ENCODE results near the gene SRPK3. TPM values are rescaled to one million over a fixed set of nuclear protein-coding genes. Genes with fewer than 3 reads are reported as not detected.

The SRPK3 gene
- total RNA-seq, 1 donor = 0.36 TPM

DNA sequence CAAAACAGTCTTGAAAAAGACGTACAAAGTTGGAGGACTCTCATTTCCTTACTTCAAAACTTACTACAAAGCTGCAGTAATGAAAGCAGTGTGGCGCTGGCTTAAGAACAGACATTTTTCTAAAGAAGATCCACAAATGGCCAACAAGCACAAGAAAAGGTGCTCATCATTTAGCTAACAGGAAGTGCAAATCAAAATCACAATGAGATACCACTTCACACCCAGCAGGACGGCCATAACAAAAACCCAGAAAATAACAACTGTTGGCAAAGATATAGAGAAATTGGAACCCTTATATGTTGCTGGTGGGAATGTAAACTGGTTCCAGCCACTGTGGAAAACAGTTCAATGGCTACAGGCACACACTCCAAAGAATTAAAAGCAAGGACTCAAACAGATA, 46.2 kb downstream of the SRPK3 start:
- DNase-seq (ENCODE audit: insufficient read length, low spot score, missing footprints) = no peak
- no peak overlapping the region for H3K4me3 ChIP-seq (ENCODE audit: insufficient read depth, low read length)
- no peak overlapping the region for H3K27ac ChIP-seq (ENCODE audit: low read depth, low read length)
- H3K79me2 ChIP-seq (ENCODE audit: insufficient read depth, low read length) = no peaks in the 10 kb centered on the region
- H3K36me3 ChIP-seq (ENCODE audit: insufficient read depth, low read length) = no peaks in the 10 kb centered on the region
- TF ChIP-seq, protein P1, sequence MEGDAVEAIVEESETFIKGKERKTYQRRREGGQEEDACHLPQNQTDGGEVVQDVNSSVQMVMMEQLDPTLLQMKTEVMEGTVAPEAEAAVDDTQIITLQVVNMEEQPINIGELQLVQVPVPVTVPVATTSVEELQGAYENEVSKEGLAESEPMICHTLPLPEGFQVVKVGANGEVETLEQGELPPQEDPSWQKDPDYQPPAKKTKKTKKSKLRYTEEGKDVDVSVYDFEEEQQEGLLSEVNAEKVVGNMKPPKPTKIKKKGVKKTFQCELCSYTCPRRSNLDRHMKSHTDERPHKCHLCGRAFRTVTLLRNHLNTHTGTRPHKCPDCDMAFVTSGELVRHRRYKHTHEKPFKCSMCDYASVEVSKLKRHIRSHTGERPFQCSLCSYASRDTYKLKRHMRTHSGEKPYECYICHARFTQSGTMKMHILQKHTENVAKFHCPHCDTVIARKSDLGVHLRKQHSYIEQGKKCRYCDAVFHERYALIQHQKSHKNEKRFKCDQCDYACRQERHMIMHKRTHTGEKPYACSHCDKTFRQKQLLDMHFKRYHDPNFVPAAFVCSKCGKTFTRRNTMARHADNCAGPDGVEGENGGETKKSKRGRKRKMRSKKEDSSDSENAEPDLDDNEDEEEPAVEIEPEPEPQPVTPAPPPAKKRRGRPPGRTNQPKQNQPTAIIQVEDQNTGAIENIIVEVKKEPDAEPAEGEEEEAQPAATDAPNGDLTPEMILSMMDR (IDR thresholded peaks at IDR 0.05; ENCODE audit: extremely low read depth, low read depth, low read length) = no peak
- H3K27me3 ChIP-seq (ENCODE audit: insufficient read depth, low read length) = peaks cover 44% of the 10 kb centered on the region
- H3K9me3 ChIP-seq (ENCODE audit: low read depth, low read length) = no peaks in the 10 kb centered on the region
- H2AFZ ChIP-seq (ENCODE audit: low read length) = no peak overlapping the region
- H3K4me2 ChIP-seq (ENCODE audit: insufficient read depth, low read length) = no peak overlapping the region
- no peaks in the 10 kb centered on the region for H3K4me1 ChIP-seq (ENCODE audit: insufficient read depth, low read length)
- no peaks in the 10 kb centered on the region for H4K20me1 ChIP-seq (ENCODE audit: insufficient read depth, low read length)

DNA sequence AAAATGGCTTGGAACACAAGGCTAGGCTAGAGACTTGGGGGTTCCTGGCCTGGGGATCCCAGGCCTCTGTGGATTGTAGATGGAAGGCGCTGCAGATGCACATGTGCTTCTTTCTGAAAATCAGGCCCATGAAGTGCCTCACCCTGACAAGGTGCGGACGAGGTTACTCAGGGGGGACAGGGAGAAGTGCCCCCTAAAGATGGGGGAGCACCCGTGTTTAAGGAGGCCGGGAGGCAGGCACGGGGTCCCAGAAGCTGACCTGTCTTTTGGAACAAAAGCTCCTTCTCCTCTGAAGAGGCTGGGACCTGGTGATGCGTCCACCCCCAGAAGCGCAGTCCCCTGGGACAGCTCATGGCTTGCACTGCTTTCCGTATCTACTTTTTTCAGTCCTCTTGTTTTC, 47.1 kb downstream of the SRPK3 start:
- TF ChIP-seq, protein P1 (IDR thresholded peaks at IDR 0.05; ENCODE audit: extremely low read depth, low read depth, low read length) = no peak
- Histone ChIP-seq H3K27me3 (ENCODE audit: insufficient read depth, low read length) (peaks cover 46% of the 10 kb centered on the region), H3K4me1 (ENCODE audit: insufficient read depth, low read length) (no peaks in the 10 kb centered on the region), H2AFZ (ENCODE audit: low read length) (no peak overlapping the region), H3K36me3 (ENCODE audit: insufficient read depth, low read length) (no peaks in the 10 kb centered on the region), H3K4me2 (ENCODE audit: insufficient read depth, low read length) (no peak overlapping the region), H4K20me1 (ENCODE audit: insufficient read depth, low read length) (no peaks in the 10 kb centered on the region), H3K79me2 (ENCODE audit: insufficient read depth, low read length) (no peaks in the 10 kb centered on the region), H3K27ac (ENCODE audit: low read depth, low read length) (no peak overlapping the region), H3K9me3 (ENCODE audit: low read depth, low read length) (no peaks in the 10 kb centered on the region), H3K4me3 (ENCODE audit: insufficient read depth, low read length) (no peak overlapping the region)
- DNase-seq (ENCODE audit: insufficient read length, low spot score, missing footprints) = no peak

DNA sequence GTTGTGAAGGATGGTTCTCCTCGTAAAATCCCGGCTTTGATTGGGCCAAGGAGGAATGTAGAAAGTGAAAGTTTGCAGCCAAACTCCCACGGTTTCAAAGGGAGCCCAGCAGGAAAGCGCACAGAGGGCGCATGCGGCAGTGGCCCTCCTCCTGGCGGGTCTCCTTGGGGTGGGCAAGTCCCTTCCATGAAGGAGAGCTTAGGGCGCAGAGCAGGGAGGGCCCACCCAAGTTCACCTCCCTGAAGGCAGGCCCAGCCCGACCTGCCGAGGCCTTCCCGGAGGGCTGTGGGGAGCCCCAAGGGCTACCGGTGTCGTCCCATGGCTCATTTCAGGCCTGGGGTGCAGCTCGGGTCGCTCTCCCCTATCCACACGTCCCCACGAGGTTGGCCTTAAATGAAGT, 47.5 kb downstream of the SRPK3 start:
- H2AFZ ChIP-seq (ENCODE audit: low read length) = no peak overlapping the region
- H3K9me3 ChIP-seq (ENCODE audit: low read depth, low read length) = no peaks in the 10 kb centered on the region
- no peaks in the 10 kb centered on the region for H4K20me1 ChIP-seq (ENCODE audit: insufficient read depth, low read length)
- no peak overlapping the region for H3K27ac ChIP-seq (ENCODE audit: low read depth, low read length)
- no peak overlapping the region for H3K4me2 ChIP-seq (ENCODE audit: insufficient read depth, low read length)
- no peaks in the 10 kb centered on the region for H3K79me2 ChIP-seq (ENCODE audit: insufficient read depth, low read length)
- H3K4me3 ChIP-seq (ENCODE audit: insufficient read depth, low read length) = no peak overlapping the region
- peaks cover 46% of the 10 kb centered on the region for H3K27me3 ChIP-seq (ENCODE audit: insufficient read depth, low read length)
- no peaks in the 10 kb centered on the region for H3K4me1 ChIP-seq (ENCODE audit: insufficient read depth, low read length)
- TF ChIP-seq, protein P1 (IDR thresholded peaks at IDR 0.05; ENCODE audit: extremely low read depth, low read depth, low read length) = no peak
- no peaks in the 10 kb centered on the region for H3K36me3 ChIP-seq (ENCODE audit: insufficient read depth, low read length)
- peak; percentile 66 for DNase-seq (ENCODE audit: insufficient read length, low spot score, missing footprints)

- Histone ChIP-seq H2AFZ (ENCODE audit: low read length) (no peak overlapping the region), H3K27ac (ENCODE audit: low read depth, low read length) (no peak overlapping the region), H3K36me3 (ENCODE audit: insufficient read depth, low read length) (no peaks in the 10 kb centered on the region), H3K4me2 (ENCODE audit: insufficient read depth, low read length) (no peak overlapping the region), H3K79me2 (ENCODE audit: insufficient read depth, low read length) (no peaks in the 10 kb centered on the region), H3K4me1 (ENCODE audit: insufficient read depth, low read length) (no peaks in the 10 kb centered on the region), H4K20me1 (ENCODE audit: insufficient read depth, low read length) (no peaks in the 10 kb centered on the region), H3K9me3 (ENCODE audit: low read depth, low read length) (no peaks in the 10 kb centered on the region), H3K4me3 (ENCODE audit: insufficient read depth, low read length) (no peak overlapping the region), H3K27me3 (ENCODE audit: insufficient read depth, low read length) (peaks cover 46% of the 10 kb centered on the region)
- DNase-seq (ENCODE audit: insufficient read length, low spot score, missing footprints) = peak; percentile 70
- TF ChIP-seq, protein P1 (IDR thresholded peaks at IDR 0.05; ENCODE audit: extremely low read depth, low read depth, low read length) = no peak
Observed at GRCh38 chrX:153828723-153829548, 48.1 kb downstream of the SRPK3 start.

Data from osteoblast (primary cell).